Colon (tissue), 2 donors: ENCODE data around the gene ZG16B.

ENCODE experiments used
- FAIRE-seq: peaks from 2 replicates; lab custom pipeline; 2012; peaks lifted over from hg19 to GRCh38; lab: Jason Lieb, UNC
- donor health status: control.
- donor health status: control.

Gene ZG16B

GRCh38 chr16:2825049-2825742 is 4.9 kb upstream of the ZG16B start:
- FAIRE-seq = no peak

GRCh38 chr16:2825906-2826305 is 4.2 kb upstream of the ZG16B start:
- no peak for FAIRE-seq

- no peak for FAIRE-seq
These were observed 3.3 kb upstream of the ZG16B start for GRCh38 chr16:2826591-2827373.

- no peak for FAIRE-seq
These were observed 2.7 kb upstream of the ZG16B start for GRCh38 chr16:2827374-2827791.

GRCh38 chr16:2827831-2828520 is 2.1 kb upstream of the ZG16B start:
- no peak for FAIRE-seq

- no peak for FAIRE-seq
These were observed 1.6 kb upstream of the ZG16B start for GRCh38 chr16:2828521-2828840.

- FAIRE-seq = no peak
These were observed 1.1 kb upstream of the ZG16B start for GRCh38 chr16:2828876-2829430.

- FAIRE-seq = no peak
These were observed 222 bp downstream of the ZG16B start for GRCh38 chr16:2830355-2830695.

- no peak for FAIRE-seq
These were observed 1.1 kb downstream of the ZG16B start for GRCh38 chr16:2831203-2831602.

GRCh38 chr16:2833776-2834175 is 3.7 kb downstream of the ZG16B start:
- FAIRE-seq = no peak

GRCh38 chr16:2834968-2835367 is 4.9 kb downstream of the ZG16B start:
- FAIRE-seq = no peak

GRCh38 chr16:2835638-2836493 is 5.8 kb downstream of the ZG16B start:
- FAIRE-seq = no peak

GRCh38 chr16:2836646-2837508 is 6.8 kb downstream of the ZG16B start:
- FAIRE-seq = no peak

- FAIRE-seq = no peak
These were observed 8.8 kb downstream of the ZG16B start for GRCh38 chr16:2838928-2839327.

GRCh38 chr16:2839650-2840450 is 9.7 kb downstream of the ZG16B start:
- FAIRE-seq = no peak

GRCh38 chr16:2840914-2841313 is 10.8 kb downstream of the ZG16B start:
- no peak for FAIRE-seq

GRCh38 chr16:2841606-2842339 is 11.7 kb downstream of the ZG16B start:
- FAIRE-seq = no peak

- FAIRE-seq = no peak
These were observed 12.4 kb downstream of the ZG16B start for GRCh38 chr16:2842340-2843000.

GRCh38 chr16:2843526-2843925 is 13.4 kb downstream of the ZG16B start:
- FAIRE-seq = no peak
